ENCODE results near the gene FASTKD1.
"Not testable (repeated sequence)": the region's sequence is repeated elsewhere in the genome, so short reads cannot be mapped to it uniquely, and the experiment has no call there.

Gene FASTKD1

GRCh38 chr2:169583518-169583917 is 9.9 kb upstream of the FASTKD1 start:
- DNase-seq (ENCODE audit: low read depth in 1 of 2, low spot score in 1 of 2) = no peak
- no peak for TF ChIP-seq JUND (IDR thresholded peaks at IDR 0.05; ENCODE audit: low read depth)
- in situ Hi-C loops (cut with HindIII; ENCODE audit: low pct_unique_long_range_greater_than_20kb, low sequenced_read_pairs) = no loop called here

- in situ Hi-C loops (cut with HindIII; ENCODE audit: low pct_unique_long_range_greater_than_20kb, low sequenced_read_pairs); DNase-seq (ENCODE audit: low read depth in 1 of 2, low spot score in 1 of 2): not testable (repeated sequence)
These were observed 9.0 kb upstream of the FASTKD1 start for GRCh38 chr2:169582552-169583266.

GRCh38 chr2:169579044-169579443 is 5.4 kb upstream of the FASTKD1 start:
- DNase-seq (ENCODE audit: low read depth in 1 of 2, low spot score in 1 of 2) = no peak
- in situ Hi-C loops (cut with HindIII; ENCODE audit: low pct_unique_long_range_greater_than_20kb, low sequenced_read_pairs) = no loop called here

GRCh38 chr2:169575264-169575663 is 1.6 kb upstream of the FASTKD1 start:
- DNase-seq (ENCODE audit: low read depth in 1 of 2, low spot score in 1 of 2); in situ Hi-C loops (cut with HindIII; ENCODE audit: low pct_unique_long_range_greater_than_20kb, low sequenced_read_pairs): not testable (repeated sequence)

More at GRCh38 chr2:169579044-169579443, 5.4 kb upstream of the FASTKD1 start:
- TF ChIP-seq JUND (IDR thresholded peaks at IDR 0.05; ENCODE audit: low read depth) = no peak

- in situ Hi-C loops (cut with HindIII; ENCODE audit: low pct_unique_long_range_greater_than_20kb, low sequenced_read_pairs); DNase-seq (ENCODE audit: low read depth in 1 of 2, low spot score in 1 of 2): not testable (repeated sequence)
These were observed 874 bp upstream of the FASTKD1 start for GRCh38 chr2:169574539-169574938.

- in situ Hi-C loops (cut with HindIII; ENCODE audit: low pct_unique_long_range_greater_than_20kb, low sequenced_read_pairs) = no loop called here
- TF ChIP-seq JUND (IDR thresholded peaks at IDR 0.05; ENCODE audit: low read depth) = no peak
- DNase-seq (ENCODE audit: low read depth in 1 of 2, low spot score in 1 of 2) = no peak
These were observed 272 bp upstream of the FASTKD1 start for GRCh38 chr2:169573974-169574299.

GRCh38 chr2:169572821-169573159 is 875 bp downstream of the FASTKD1 start:
- no peak for TF ChIP-seq JUND (IDR thresholded peaks at IDR 0.05; ENCODE audit: low read depth)
- DNase-seq (ENCODE audit: low read depth in 1 of 2, low spot score in 1 of 2) = no peak
- in situ Hi-C loops (cut with HindIII; ENCODE audit: low pct_unique_long_range_greater_than_20kb, low sequenced_read_pairs) = no loop called here

- in situ Hi-C loops (cut with HindIII; ENCODE audit: low pct_unique_long_range_greater_than_20kb, low sequenced_read_pairs) = no loop called here
These were observed 1.5 kb downstream of the FASTKD1 start for GRCh38 chr2:169572189-169572588.

GRCh38 chr2:169571571-169571970 is 2.1 kb downstream of the FASTKD1 start:
- TF ChIP-seq JUND (IDR thresholded peaks at IDR 0.05; ENCODE audit: low read depth) = no peak
- in situ Hi-C loops (cut with HindIII; ENCODE audit: low pct_unique_long_range_greater_than_20kb, low sequenced_read_pairs) = no loop called here
- no peak for DNase-seq (ENCODE audit: low read depth in 1 of 2, low spot score in 1 of 2)

More at GRCh38 chr2:169572189-169572588, 1.5 kb downstream of the FASTKD1 start:
- TF ChIP-seq JUND (IDR thresholded peaks at IDR 0.05; ENCODE audit: low read depth) = no peak
- no peak for DNase-seq (ENCODE audit: low read depth in 1 of 2, low spot score in 1 of 2)

GRCh38 chr2:169570752-169571151 is 2.9 kb downstream of the FASTKD1 start:
- in situ Hi-C loops (cut with HindIII; ENCODE audit: low pct_unique_long_range_greater_than_20kb, low sequenced_read_pairs); DNase-seq (ENCODE audit: low read depth in 1 of 2, low spot score in 1 of 2): not testable (repeated sequence)

- DNase-seq (ENCODE audit: low read depth in 1 of 2, low spot score in 1 of 2) = no peak
- in situ Hi-C loops (cut with HindIII; ENCODE audit: low pct_unique_long_range_greater_than_20kb, low sequenced_read_pairs) = no loop called here
- TF ChIP-seq JUND (IDR thresholded peaks at IDR 0.05; ENCODE audit: low read depth) = no peak
These were observed 3.7 kb downstream of the FASTKD1 start for GRCh38 chr2:169569948-169570347.

GRCh38 chr2:169565686-169566085 is 8.0 kb downstream of the FASTKD1 start:
- in situ Hi-C loops (cut with HindIII; ENCODE audit: low pct_unique_long_range_greater_than_20kb, low sequenced_read_pairs) = no loop called here
- no peak for DNase-seq (ENCODE audit: low read depth in 1 of 2, low spot score in 1 of 2)
- TF ChIP-seq JUND (IDR thresholded peaks at IDR 0.05; ENCODE audit: low read depth) = no peak

- TF ChIP-seq JUND (IDR thresholded peaks at IDR 0.05; ENCODE audit: low read depth) = no peak
- DNase-seq (ENCODE audit: low read depth in 1 of 2, low spot score in 1 of 2) = peak in 1 of 2 experiments; percentile 3
- in situ Hi-C loops (cut with HindIII; ENCODE audit: low pct_unique_long_range_greater_than_20kb, low sequenced_read_pairs) = no loop called here
These were observed 11.1 kb downstream of the FASTKD1 start for GRCh38 chr2:169562519-169562918.

- in situ Hi-C loops (cut with HindIII; ENCODE audit: low pct_unique_long_range_greater_than_20kb, low sequenced_read_pairs); DNase-seq (ENCODE audit: low read depth in 1 of 2, low spot score in 1 of 2): not testable (repeated sequence)
These were observed 11.6 kb downstream of the FASTKD1 start for GRCh38 chr2:169562084-169562483.
